AG10803 (cell line): ENCODE data around the gene ABCD3.

Source experiments
- DNase-seq: peaks from one replicate; pipeline ENCODE4 v3.0.0; 2010; ENCODE audit warnings: low read depth
- H3K4me3 ChIP-seq: 2 replicates; pipeline ENCODE4 v1.5.1; 2011; ENCODE audit warnings: mild to moderate bottlenecking, low read length, control low read depth
- CTCF ChIP-seq: conservative IDR thresholded peaks from 2 replicates; pipeline ENCODE4 v1.5.1; 2011; ENCODE audit warnings: mild to moderate bottlenecking, low read length, control low read depth, inconsistent platforms

ABCD3 gene

DNA sequence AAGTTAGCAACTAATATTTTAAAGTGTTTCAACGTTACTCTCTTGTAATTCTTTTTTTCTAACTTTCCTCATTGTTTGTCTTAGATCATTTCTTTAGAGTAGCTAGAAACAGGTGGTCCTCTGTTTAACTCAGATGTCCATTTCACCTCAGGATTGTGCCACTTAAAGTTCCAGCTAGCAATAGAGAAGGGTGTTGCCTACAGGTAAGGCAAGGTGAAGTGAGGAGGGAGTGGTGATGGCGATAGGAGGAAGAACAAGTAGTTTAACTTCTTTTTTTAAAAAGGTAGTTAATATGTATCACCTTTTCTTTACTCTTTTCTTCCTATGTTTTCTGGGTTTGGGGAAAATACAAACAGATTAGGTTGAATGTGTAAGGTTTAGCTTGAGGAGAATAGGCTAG, 44.4 kb downstream of the ABCD3 start:
- TF ChIP-seq CTCF, result no peak
- no peak for DNase-seq
- H3K4me3 ChIP-seq, result no peak overlapping the region

- H3K4me3 ChIP-seq, result no peak overlapping the region
- TF ChIP-seq CTCF, result no peak
- no peak for DNase-seq
These were observed 45.0 kb downstream of the ABCD3 start for GRCh38 chr1:94463056-94463764.

DNA sequence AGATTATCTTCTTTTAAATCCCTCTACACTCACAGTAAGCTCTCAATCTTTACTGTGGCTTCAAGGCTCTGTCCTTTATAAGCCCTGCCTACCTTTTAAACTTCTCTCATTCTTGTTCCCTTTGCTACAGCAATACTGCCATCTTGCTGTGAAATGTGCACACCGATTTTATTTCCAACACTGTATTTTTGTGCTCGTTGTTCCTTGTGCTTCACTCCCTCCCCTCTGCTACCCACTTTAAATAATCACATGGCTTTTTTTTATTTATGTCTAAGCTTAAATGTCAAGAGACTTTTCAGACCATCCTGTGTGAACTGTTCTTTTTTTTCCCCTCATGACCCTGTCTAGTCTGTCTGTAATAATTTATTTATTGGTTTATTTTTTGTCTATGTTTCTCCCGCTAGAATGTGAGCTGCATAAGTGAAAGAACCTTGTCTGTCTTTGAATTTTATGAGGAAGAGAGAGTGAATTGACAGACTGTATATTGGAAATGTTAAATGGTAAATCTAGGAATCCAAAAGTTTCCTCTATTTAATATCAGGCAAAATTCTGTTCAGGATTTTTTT, 45.7 kb downstream of the ABCD3 start:
- DNase-seq, result peak; percentile 51
- no peak overlapping the region for H3K4me3 ChIP-seq
- peak; percentile 63 for TF ChIP-seq CTCF

DNA sequence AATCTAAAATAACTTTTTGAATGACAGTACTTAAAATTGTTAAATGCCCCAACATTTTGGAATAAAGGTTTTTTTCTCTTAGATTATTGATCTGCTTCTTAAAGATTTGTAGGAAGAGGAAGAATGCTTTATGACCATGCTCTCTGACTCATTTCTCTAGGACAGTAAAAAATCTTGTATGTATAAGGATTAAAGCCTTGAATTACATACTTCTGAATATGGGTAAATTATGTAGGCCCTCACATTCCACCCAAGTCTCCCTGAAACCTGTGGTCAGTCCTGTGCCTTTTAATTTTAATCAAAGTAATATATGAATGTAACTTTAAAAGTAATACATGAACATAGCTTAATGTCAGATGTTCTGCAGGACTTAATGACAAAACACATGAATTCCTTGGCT, 50.5 kb downstream of the ABCD3 start:
- no peak for DNase-seq
- no peak for TF ChIP-seq CTCF
- no peak overlapping the region for H3K4me3 ChIP-seq

DNA sequence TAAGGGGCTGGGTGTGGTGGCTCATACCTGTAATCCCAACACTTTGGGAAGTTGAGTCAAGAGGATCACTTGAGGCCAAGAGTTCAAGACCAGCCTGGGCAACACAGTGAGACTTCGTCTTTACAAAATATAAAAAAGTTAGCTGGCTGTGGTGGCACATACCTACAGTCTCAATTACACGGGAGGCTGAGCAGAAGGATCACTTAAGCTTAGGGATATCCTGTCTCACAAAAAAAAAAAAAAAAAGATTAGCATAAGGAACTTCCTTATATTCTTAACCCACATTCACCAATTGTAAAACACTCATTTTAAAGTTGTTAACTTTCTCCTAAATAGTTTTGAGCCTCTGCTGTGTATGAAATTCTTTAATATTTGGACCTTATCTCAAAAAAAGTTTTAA, 53.1 kb downstream of the ABCD3 start:
- DNase-seq, result no peak
- no peak overlapping the region for H3K4me3 ChIP-seq
- no peak for TF ChIP-seq CTCF

DNA sequence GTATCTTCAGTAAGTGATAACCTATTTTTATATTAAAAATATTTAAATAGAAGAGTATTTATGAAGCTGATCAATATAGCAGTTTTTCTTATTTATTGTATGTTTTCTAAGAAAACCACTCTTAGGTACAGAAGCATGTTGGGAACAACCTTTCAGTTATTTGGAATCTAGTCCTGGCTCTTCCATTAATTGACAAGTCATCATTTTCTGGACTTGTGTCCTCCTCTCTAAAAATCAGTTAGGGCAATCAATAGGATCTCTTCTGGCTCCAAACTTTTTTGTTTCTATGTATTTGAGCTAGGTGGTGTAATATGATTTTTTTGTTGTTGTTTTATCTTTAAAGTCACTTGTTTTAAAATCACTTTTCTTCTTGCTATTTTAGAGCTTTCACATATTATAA, 57.0 kb downstream of the ABCD3 start:
- H3K4me3 ChIP-seq, result no peak overlapping the region
- TF ChIP-seq CTCF, result no peak
- DNase-seq, result no peak

DNA sequence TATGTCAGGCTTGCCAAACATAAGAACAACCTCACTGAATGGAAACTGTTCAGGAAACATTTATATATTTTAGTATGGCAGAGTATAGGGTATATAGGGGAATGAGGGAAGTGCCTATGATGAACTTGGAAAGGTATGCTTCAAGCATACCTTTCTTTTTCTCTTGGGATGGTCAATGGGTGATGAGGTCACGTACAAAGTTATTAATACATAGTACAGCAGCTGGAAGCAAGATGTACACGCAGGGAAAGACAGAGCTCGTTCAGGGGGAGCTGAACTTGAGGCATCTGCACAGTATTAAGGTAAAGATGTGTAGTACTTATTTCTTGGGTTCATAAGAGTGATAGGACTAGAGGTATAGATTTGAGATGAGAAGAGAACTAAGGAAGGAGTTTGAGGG, 61.5 kb downstream of the ABCD3 start:
- no peak for DNase-seq
- no peak overlapping the region for H3K4me3 ChIP-seq
- no peak for TF ChIP-seq CTCF
